PC-3 (cell line): ENCODE results near the gene C19orf33. TPM values are rescaled to one million over a fixed set of nuclear protein-coding genes. Genes with fewer than 3 reads are reported as not detected.

Experiments used
- ATAC-seq: fragments of 200-7000 bp; cut with Tn5 transposase; 2 replicates; pipeline ENCODE4 v1.9.1; 2020; ENCODE audit warnings: mild to moderate bottlenecking, moderate library complexity
- BruUV-seq: library from RNA; stranded (reverse); fragments of 400-500 nt; replicated peaks from 2 replicates; lab custom pipeline; 2021; lab: Mats Ljungman, UMichigan
- CTCF ChIA-PET: fragments of 300-600 bp; sonication (Branson Sonifier 250); formaldehyde crosslinking; loops from one replicate; lab custom pipeline; 2022; ENCODE audit warnings: antibody characterized with exemption; lab: Charles Lee
- POLR2A ChIA-PET: fragments of 300-600 bp; sonication (Branson Sonifier 250); formaldehyde crosslinking; loops from one replicate; lab custom pipeline; 2022; ENCODE audit warnings: antibody characterized with exemption; ENCODE audit not compliant: unreplicated experiment; lab: Charles Lee
- DNase-seq: peaks from one replicate; pipeline ENCODE4 v3.0.0-alpha.2; 2015
- H2AFZ ChIP-seq: fragments of 300-600 bp; sonication (generic); 2 replicates; pipeline ENCODE4 v1.6.0; 2016; ENCODE audit warnings: antibody characterized with exemption, low read length
- H3F3A ChIP-seq: fragments of 300-600 bp; sonication (generic); one replicate; pipeline ENCODE4 v1.6.0; 2017; ENCODE audit warnings: antibody characterized with exemption, low read length, control low read depth, mild to moderate bottlenecking; ENCODE audit not compliant: unreplicated experiment
- H3K27ac ChIP-seq: fragments of 300-600 bp; sonication (generic); 2 replicates; pipeline ENCODE4 v1.5.1; 2016; ENCODE audit warnings: mild to moderate bottlenecking, low read length
- H3K27me3 ChIP-seq: fragments of 300-600 bp; sonication (generic); 2 replicates; pipeline ENCODE4 v1.6.1; 2016; ENCODE audit warnings: low read length, mixed read lengths
- H3K36me3 ChIP-seq: fragments of 300-600 bp; sonication (generic); 2 replicates; pipeline ENCODE4 v1.6.1; 2016; ENCODE audit warnings: low read depth, mixed run types, low read length, mixed read lengths
- H3K4me1 ChIP-seq: fragments of 300-600 bp; sonication (generic); 2 replicates; pipeline ENCODE4 v1.5.1; 2016; ENCODE audit warnings: low read length; ENCODE audit not compliant: insufficient read depth
- H3K4me2 ChIP-seq: fragments of 300-600 bp; sonication (generic); 2 replicates; pipeline ENCODE4 v1.6.0; 2016; ENCODE audit warnings: low read length
- H3K4me3 ChIP-seq: fragments of 300-600 bp; sonication (generic); 2 replicates; pipeline ENCODE4 v1.5.1; 2016; ENCODE audit warnings: mild to moderate bottlenecking, low read length, mixed read lengths
- H3K79me2 ChIP-seq: fragments of 300-600 bp; sonication (generic); 2 replicates; pipeline ENCODE4 v1.6.1; 2017; ENCODE audit warnings: low read length, mixed read lengths
- H3K9ac ChIP-seq: fragments of 300-600 bp; sonication (generic); 2 replicates; pipeline ENCODE4 v1.6.0; 2016; ENCODE audit warnings: mild to moderate bottlenecking, low read length
- H3K9me2 ChIP-seq: fragments of 300-600 bp; sonication (generic); replicated peaks from 2 replicates; pipeline ENCODE4 v1.6.1; 2016; ENCODE audit warnings: mixed run types, low read length, mixed read lengths
- H3K9me3 ChIP-seq: fragments of 300-600 bp; sonication (generic); 2 replicates; pipeline ENCODE4 v1.6.1; 2016; ENCODE audit warnings: low read length, mixed read lengths
- H4K20me1 ChIP-seq: fragments of 300-600 bp; sonication (generic); 2 replicates; pipeline ENCODE4 v1.6.1; 2016; ENCODE audit warnings: low read length, mixed read lengths
- CTCF ChIP-seq: fragments of 300-600 bp; sonication (generic); conservative IDR thresholded peaks from 2 replicates; pipeline ENCODE4 v1.5.1; 2017; ENCODE audit warnings: antibody characterized with exemption, low read depth, mild to moderate bottlenecking, low read length
- EZH2 ChIP-seq: fragments of 300-600 bp; sonication (generic); IDR thresholded peaks from one replicate; pipeline ENCODE4 v1.6.1; 2017; ENCODE audit warnings: antibody characterized with exemption, mild to moderate bottlenecking, low read length; ENCODE audit not compliant: unreplicated experiment
- EZH2phosphoT487 ChIP-seq: fragments of 300-600 bp; sonication (generic); IDR thresholded peaks from 2 replicates; pipeline ENCODE4 v1.6.1; 2018; ENCODE audit warnings: mild to moderate bottlenecking, antibody characterized with exemption, low read length, borderline replicate concordance
- intact Hi-C: fragments of 100-400 bp; cut with micrococcal nuclease; formaldehyde crosslinking; loops from 2 replicates; pipeline ENCODE4 v1.9.0; 2023
- total RNA-seq: library from RNA; depleted of rRNA; stranded (reverse); fragments of >200 nt; gene quantifications from 2 replicates; pipeline ENCODE4 v1.2.3, GENCODE V29; 2014

Gene C19orf33
- total RNA-seq, 1 experiment from 2014 or later: 212 TPM

GRCh38 chr19:38316477-38317067 lies 12.5 kb downstream of the C19orf33 start:
- Histone ChIP-seq H3K9me2 (no peaks in the 10 kb centered on the region), H4K20me1 (no peaks in the 10 kb centered on the region), H2AFZ (peak overlapping the region; percentile 75), H3K4me2 (peak overlapping the region; percentile 61), H3K36me3 (no peaks in the 10 kb centered on the region), H3K4me3 (peak overlapping the region; percentile 49; the same call in 1 of the 2 replicates), H3K79me2 (peaks cover 20% of the 10 kb centered on the region), H3K9ac (peak overlapping the region; percentile 45; the same call in 1 of the 2 replicates), H3K9me3 (no peaks in the 10 kb centered on the region), H3K4me1 (peaks cover 5% of the 10 kb centered on the region; the same call in 1 of the 2 replicates), H3K27ac (peak overlapping the region; percentile 26; the same call in 1 of the 2 replicates), H3K27me3 (no peaks in the 10 kb centered on the region), H3F3A (no peaks in the 10 kb centered on the region)
- intact Hi-C loops: no loop called here
- no peak for DNase-seq
- ATAC-seq: no peak
- CTCF ChIA-PET: no interaction called here
- POLR2A ChIA-PET: no interaction called here
- TF ChIP-seq CTCF (no peak), EZH2 (no peak), EZH2phosphoT487 (no peak)
- BruUV-seq: TSS peak; percentile 45

GRCh38 chr19:38317104-38317612 lies 13.1 kb downstream of the C19orf33 start:
- Histone ChIP-seq H2AFZ (no peak overlapping the region), H3K79me2 (peaks cover 20% of the 10 kb centered on the region), H3K9me3 (no peaks in the 10 kb centered on the region), H3F3A (no peaks in the 10 kb centered on the region), H3K4me3 (no peak overlapping the region), H3K9ac (no peak overlapping the region), H3K36me3 (no peaks in the 10 kb centered on the region), H4K20me1 (no peaks in the 10 kb centered on the region), H3K4me2 (no peak overlapping the region), H3K9me2 (no peaks in the 10 kb centered on the region), H3K27me3 (no peaks in the 10 kb centered on the region), H3K4me1 (peaks cover 5% of the 10 kb centered on the region; the same call in 1 of the 2 replicates), H3K27ac (no peak overlapping the region)
- TF ChIP-seq EZH2phosphoT487: no peak
- no peak for TF ChIP-seq EZH2
- TF ChIP-seq CTCF: no peak
- POLR2A ChIA-PET: no interaction called here
- intact Hi-C loops: no loop called here
- DNase-seq (no peak), ATAC-seq (no peak)
- no TSS peak for BruUV-seq
- CTCF ChIA-PET: no interaction called here

- H3K9me3 ChIP-seq: no peaks in the 10 kb centered on the region
- ChIA-PET POLR2A (no interaction called here), CTCF (no interaction called here)
- no peak overlapping the region for H3K27ac ChIP-seq
- no peaks in the 10 kb centered on the region for H3F3A ChIP-seq
- no peak overlapping the region for H2AFZ ChIP-seq
- no peaks in the 10 kb centered on the region for H3K36me3 ChIP-seq
- peak overlapping the region; percentile 98; the same call in 1 of the 2 replicates for H3K4me2 ChIP-seq
- ATAC-seq: no peak
- no peaks in the 10 kb centered on the region for H3K27me3 ChIP-seq
- TF ChIP-seq EZH2: no peak
- no peak for TF ChIP-seq EZH2phosphoT487
- TF ChIP-seq CTCF: no peak
- no peaks in the 10 kb centered on the region for H3K9me2 ChIP-seq
- no peak for DNase-seq
- no peak overlapping the region for H3K4me3 ChIP-seq
- intact Hi-C loops: no loop called here
- no peaks in the 10 kb centered on the region for H4K20me1 ChIP-seq
- BruUV-seq: no TSS peak
- no peak overlapping the region for H3K9ac ChIP-seq
- H3K79me2 ChIP-seq: peaks cover 14% of the 10 kb centered on the region
- H3K4me1 ChIP-seq: peaks cover 5% of the 10 kb centered on the region; the same call in 1 of the 2 replicates
Measured at GRCh38 chr19:38318660-38319059, 14.6 kb downstream of the C19orf33 start.
